Nephron (organoid): ENCODE results near the gene KCNJ3.

Source experiments
- H3K27ac Mint-ChIP-seq, 3 experiments: 2 replicates each; pipeline ENCODE4 v1.8.0; 2020; ENCODE audit warnings: mixed read lengths in 3 of 3, mild to moderate bottlenecking in 2 of 3, moderate library complexity in 1 of 3
- H3K27me3 Mint-ChIP-seq: 2 replicates; pipeline ENCODE4 v1.8.0; 2021; ENCODE audit warnings: low read depth, mild to moderate bottlenecking, moderate library complexity, mixed read lengths
- H3K36me3 Mint-ChIP-seq: 2 replicates; pipeline ENCODE4 v1.8.0; 2020; ENCODE audit warnings: low read depth, mixed read lengths
- H3K4me1 Mint-ChIP-seq: 2 replicates; pipeline ENCODE4 v1.8.0; 2020; ENCODE audit warnings: mixed read lengths
- H3K4me3 Mint-ChIP-seq, 3 experiments: 2 replicates each; pipeline ENCODE4 v1.8.0; 2020; ENCODE audit warnings: mild to moderate bottlenecking in 3 of 3, mixed read lengths in 3 of 3, moderate library complexity in 2 of 3
- H3K9me3 Mint-ChIP-seq: 2 replicates; pipeline ENCODE4 v1.8.0; 2020; ENCODE audit warnings: mixed read lengths
- CTCF ChIP-seq, 3 experiments: fragments of 200-600 bp; sonication (generic); IDR thresholded peaks; one replicate each; pipeline ENCODE4 v1.5.0; 2021; ENCODE audit warnings: antibody characterized with exemption in 3 of 3; ENCODE audit not compliant: unreplicated experiment in 3 of 3

Gene KCNJ3

GRCh38 chr2:154724194-154724797, 25.8 kb downstream of the KCNJ3 start:
- H3K27ac Mint-ChIP-seq: no peak overlapping the region
- peaks cover 7% of the 10 kb centered on the region for H3K9me3 Mint-ChIP-seq
- no peak overlapping the region for H3K4me3 Mint-ChIP-seq
- no peaks in the 10 kb centered on the region for H3K4me1 Mint-ChIP-seq
- H3K27me3 Mint-ChIP-seq: no peaks in the 10 kb centered on the region
- peaks cover 10% of the 10 kb centered on the region for H3K36me3 Mint-ChIP-seq
- TF ChIP-seq CTCF (IDR thresholded peaks at IDR 0.05; ENCODE audit: unreplicated experiment in 3 of 3): no peak

- H3K36me3 Mint-ChIP-seq: no peaks in the 10 kb centered on the region
- no peak overlapping the region for H3K27ac Mint-ChIP-seq
- H3K27me3 Mint-ChIP-seq: no peaks in the 10 kb centered on the region
- H3K4me1 Mint-ChIP-seq: no peaks in the 10 kb centered on the region
- TF ChIP-seq CTCF (IDR thresholded peaks at IDR 0.05; ENCODE audit: unreplicated experiment in 3 of 3): no peak
- no peak overlapping the region for H3K4me3 Mint-ChIP-seq
- H3K9me3 Mint-ChIP-seq: no peaks in the 10 kb centered on the region
Observed at GRCh38 chr2:154740361-154740760, 41.9 kb downstream of the KCNJ3 start.

GRCh38 chr2:154758871-154759270, 60.4 kb downstream of the KCNJ3 start:
- no peak overlapping the region for H3K4me3 Mint-ChIP-seq
- H3K36me3 Mint-ChIP-seq: no peaks in the 10 kb centered on the region
- H3K27ac Mint-ChIP-seq: no peak overlapping the region
- no peaks in the 10 kb centered on the region for H3K9me3 Mint-ChIP-seq
- no peaks in the 10 kb centered on the region for H3K27me3 Mint-ChIP-seq
- peaks cover 4% of the 10 kb centered on the region for H3K4me1 Mint-ChIP-seq
- no peak for TF ChIP-seq CTCF (IDR thresholded peaks at IDR 0.05; ENCODE audit: unreplicated experiment in 3 of 3)

- Mint-ChIP-seq H3K4me3 (no peak overlapping the region), H3K4me1 (peaks cover 4% of the 10 kb centered on the region), H3K9me3 (no peaks in the 10 kb centered on the region), H3K27me3 (no peaks in the 10 kb centered on the region), H3K27ac (no peak overlapping the region), H3K36me3 (no peaks in the 10 kb centered on the region)
- TF ChIP-seq CTCF (IDR thresholded peaks at IDR 0.05; ENCODE audit: unreplicated experiment in 3 of 3): no peak
Observed at GRCh38 chr2:154762638-154763037, 64.1 kb downstream of the KCNJ3 start.

- H3K36me3 Mint-ChIP-seq: no peaks in the 10 kb centered on the region
- TF ChIP-seq CTCF (IDR thresholded peaks at IDR 0.05; ENCODE audit: unreplicated experiment in 3 of 3): no peak
- H3K27ac Mint-ChIP-seq: no peak overlapping the region
- H3K27me3 Mint-ChIP-seq: no peaks in the 10 kb centered on the region
- no peak overlapping the region for H3K4me3 Mint-ChIP-seq
- H3K9me3 Mint-ChIP-seq: no peaks in the 10 kb centered on the region
- H3K4me1 Mint-ChIP-seq: no peaks in the 10 kb centered on the region
Observed at GRCh38 chr2:154771664-154772284, 73.3 kb downstream of the KCNJ3 start.

GRCh38 chr2:154776825-154777224, 78.3 kb downstream of the KCNJ3 start:
- no peaks in the 10 kb centered on the region for H3K27me3 Mint-ChIP-seq
- H3K27ac Mint-ChIP-seq: no peak overlapping the region
- no peaks in the 10 kb centered on the region for H3K36me3 Mint-ChIP-seq
- TF ChIP-seq CTCF (IDR thresholded peaks at IDR 0.05; ENCODE audit: unreplicated experiment in 3 of 3): no peak
- no peak overlapping the region for H3K4me3 Mint-ChIP-seq
- no peaks in the 10 kb centered on the region for H3K4me1 Mint-ChIP-seq
- no peaks in the 10 kb centered on the region for H3K9me3 Mint-ChIP-seq
